Lower lobe of right lung (tissue), 2 donors: ENCODE data around the gene ESR1. TPM values are rescaled to one million over a fixed set of nuclear protein-coding genes. Genes with fewer than 3 reads are reported as not detected.

ENCODE experiments used
- ATAC-seq, 2 donors: fragments of 200-7000 bp; cut with Tn5 transposase; one replicate each; pipeline ENCODE4 v1.9.1; 2020 to 2022; ENCODE audit warnings: mild to moderate bottlenecking in 2 of 2, moderate library complexity in 2 of 2
- DNase-seq: peaks from one replicate; pipeline ENCODE4 v3.0.0-alpha.2; 2020
- H3K27ac ChIP-seq: fragments of 200-600 bp; one replicate; pipeline ENCODE4 v1.8.0; 2022
- H3K27me3 ChIP-seq: fragments of 200-600 bp; one replicate; pipeline ENCODE4 v1.8.0; 2022; ENCODE audit warnings: low read depth
- H3K36me3 ChIP-seq: fragments of 200-600 bp; one replicate; pipeline ENCODE4 v1.8.0; 2022; ENCODE audit warnings: mild to moderate bottlenecking
- H3K4me1 ChIP-seq: fragments of 200-600 bp; one replicate; pipeline ENCODE4 v1.8.0; 2022
- H3K4me3 ChIP-seq: fragments of 200-600 bp; one replicate; pipeline ENCODE4 v1.8.0; 2022; ENCODE audit warnings: mild to moderate bottlenecking
- H3K9me3 ChIP-seq: fragments of 200-600 bp; one replicate; pipeline ENCODE4 v1.8.0; 2022
- intact Hi-C: fragments of 100-400 bp; cut with DNase I; formaldehyde crosslinking; loops from one replicate; pipeline ENCODE4 v1.11.0; 2022
- total RNA-seq: library from RNA; stranded (reverse); fragmentation: NEBNext Ultra II Directional; extraction: Animal tissue kit (Norgen Biotek cat#: 25700); gene quantifications from one replicate; pipeline ENCODE4 v1.2.1, GENCODE V29; 2021
- TF ChIP-seq, protein P1 (sequence below): fragments of 200-600 bp; IDR thresholded peaks from one replicate; pipeline ENCODE4 v1.8.0; 2022; ENCODE audit warnings: antibody characterized with exemption, mild to moderate bottlenecking
- donor health status: DM: no; HTN: yes; CAD: no; lungs with severe emphysema.

ESR1 gene
- total RNA-seq, 1 donor from 2014 or later, result 3.7 TPM

GRCh38 chr6:152154559-152155356 lies 347.3 kb downstream of the ESR1 start:
- no peaks in the 10 kb centered on the region for H3K9me3 ChIP-seq
- DNase-seq (no peak), ATAC-seq (no peak)
- H3K4me3 ChIP-seq, result no peak overlapping the region
- TF ChIP-seq, protein P1, sequence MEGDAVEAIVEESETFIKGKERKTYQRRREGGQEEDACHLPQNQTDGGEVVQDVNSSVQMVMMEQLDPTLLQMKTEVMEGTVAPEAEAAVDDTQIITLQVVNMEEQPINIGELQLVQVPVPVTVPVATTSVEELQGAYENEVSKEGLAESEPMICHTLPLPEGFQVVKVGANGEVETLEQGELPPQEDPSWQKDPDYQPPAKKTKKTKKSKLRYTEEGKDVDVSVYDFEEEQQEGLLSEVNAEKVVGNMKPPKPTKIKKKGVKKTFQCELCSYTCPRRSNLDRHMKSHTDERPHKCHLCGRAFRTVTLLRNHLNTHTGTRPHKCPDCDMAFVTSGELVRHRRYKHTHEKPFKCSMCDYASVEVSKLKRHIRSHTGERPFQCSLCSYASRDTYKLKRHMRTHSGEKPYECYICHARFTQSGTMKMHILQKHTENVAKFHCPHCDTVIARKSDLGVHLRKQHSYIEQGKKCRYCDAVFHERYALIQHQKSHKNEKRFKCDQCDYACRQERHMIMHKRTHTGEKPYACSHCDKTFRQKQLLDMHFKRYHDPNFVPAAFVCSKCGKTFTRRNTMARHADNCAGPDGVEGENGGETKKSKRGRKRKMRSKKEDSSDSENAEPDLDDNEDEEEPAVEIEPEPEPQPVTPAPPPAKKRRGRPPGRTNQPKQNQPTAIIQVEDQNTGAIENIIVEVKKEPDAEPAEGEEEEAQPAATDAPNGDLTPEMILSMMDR, result no peak
- H3K36me3 ChIP-seq, result peaks cover 81% of the 10 kb centered on the region
- H3K4me1 ChIP-seq, result no peaks in the 10 kb centered on the region
- intact Hi-C loops, result no loop called here
- H3K27me3 ChIP-seq, result no peaks in the 10 kb centered on the region
- no peak overlapping the region for H3K27ac ChIP-seq

- Histone ChIP-seq H3K9me3 (no peaks in the 10 kb centered on the region), H3K4me3 (no peak overlapping the region), H3K36me3 (peaks cover 74% of the 10 kb centered on the region), H3K27me3 (no peaks in the 10 kb centered on the region), H3K27ac (no peak overlapping the region), H3K4me1 (no peaks in the 10 kb centered on the region)
- DNase-seq (no peak), ATAC-seq (no peak)
- TF ChIP-seq, protein P1, result no peak
- intact Hi-C loops, result no loop called here
Measured at GRCh38 chr6:152155792-152156191, 348.3 kb downstream of the ESR1 start.

- H3K9me3 ChIP-seq, result no peaks in the 10 kb centered on the region
- no peak overlapping the region for H3K27ac ChIP-seq
- TF ChIP-seq, protein P1, result no peak
- no peaks in the 10 kb centered on the region for H3K4me1 ChIP-seq
- H3K4me3 ChIP-seq, result no peak overlapping the region
- no peaks in the 10 kb centered on the region for H3K27me3 ChIP-seq
- H3K36me3 ChIP-seq, result peaks cover 68% of the 10 kb centered on the region
- intact Hi-C loops, result no loop called here
- ATAC-seq (no peak), DNase-seq (no peak)
Measured at GRCh38 chr6:152160346-152160745, 352.9 kb downstream of the ESR1 start.

DNA sequence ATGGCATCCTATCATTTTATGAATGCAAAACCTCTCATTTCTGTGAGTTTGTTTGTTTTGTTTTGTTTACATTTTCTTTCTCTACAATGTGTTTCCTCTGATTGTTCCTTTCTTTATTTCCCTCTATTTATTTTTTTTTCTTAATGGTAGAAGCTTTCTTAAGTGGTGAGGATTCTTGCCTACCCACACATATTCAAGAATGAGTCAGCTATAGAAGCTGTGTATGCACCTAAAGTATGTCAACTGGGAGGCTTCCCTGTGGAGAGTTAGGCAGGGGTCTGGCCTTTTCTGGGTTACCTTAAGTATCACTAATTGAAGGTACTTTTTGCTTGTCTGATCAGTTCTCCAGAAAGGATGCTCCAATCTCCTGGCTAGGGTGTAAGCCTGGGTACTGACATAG lies 354.0 kb downstream of the ESR1 start:
- Histone ChIP-seq H3K4me3 (no peak overlapping the region), H3K27ac (no peak overlapping the region), H3K27me3 (no peaks in the 10 kb centered on the region), H3K9me3 (no peaks in the 10 kb centered on the region), H3K4me1 (no peaks in the 10 kb centered on the region), H3K36me3 (peaks cover 67% of the 10 kb centered on the region)
- TF ChIP-seq, protein P1, result no peak
- ATAC-seq, result no peak
- DNase-seq, result no peak
- intact Hi-C loops, result no loop called here

- Histone ChIP-seq H3K4me3 (no peak overlapping the region), H3K9me3 (no peaks in the 10 kb centered on the region), H3K27me3 (no peaks in the 10 kb centered on the region), H3K36me3 (peaks cover 72% of the 10 kb centered on the region), H3K4me1 (no peaks in the 10 kb centered on the region), H3K27ac (no peak overlapping the region)
- DNase-seq, result no peak
- no peak for ATAC-seq
- intact Hi-C loops, result no loop called here
- TF ChIP-seq, protein P1, result no peak
Measured at GRCh38 chr6:152164957-152165356, 357.5 kb downstream of the ESR1 start.
